CD1c-positive myeloid dendritic cell (primary cell): ENCODE results near the gene G6PD.
"Not testable (repeated sequence)": the region's sequence is repeated elsewhere in the genome, so short reads cannot be mapped to it uniquely, and the experiment has no call there.

Experiments
- DNase-seq: peaks from one replicate; pipeline ENCODE4 v3.0.0-alpha.2; 2016; ENCODE audit errors: extremely low spot score

Gene G6PD

DNA sequence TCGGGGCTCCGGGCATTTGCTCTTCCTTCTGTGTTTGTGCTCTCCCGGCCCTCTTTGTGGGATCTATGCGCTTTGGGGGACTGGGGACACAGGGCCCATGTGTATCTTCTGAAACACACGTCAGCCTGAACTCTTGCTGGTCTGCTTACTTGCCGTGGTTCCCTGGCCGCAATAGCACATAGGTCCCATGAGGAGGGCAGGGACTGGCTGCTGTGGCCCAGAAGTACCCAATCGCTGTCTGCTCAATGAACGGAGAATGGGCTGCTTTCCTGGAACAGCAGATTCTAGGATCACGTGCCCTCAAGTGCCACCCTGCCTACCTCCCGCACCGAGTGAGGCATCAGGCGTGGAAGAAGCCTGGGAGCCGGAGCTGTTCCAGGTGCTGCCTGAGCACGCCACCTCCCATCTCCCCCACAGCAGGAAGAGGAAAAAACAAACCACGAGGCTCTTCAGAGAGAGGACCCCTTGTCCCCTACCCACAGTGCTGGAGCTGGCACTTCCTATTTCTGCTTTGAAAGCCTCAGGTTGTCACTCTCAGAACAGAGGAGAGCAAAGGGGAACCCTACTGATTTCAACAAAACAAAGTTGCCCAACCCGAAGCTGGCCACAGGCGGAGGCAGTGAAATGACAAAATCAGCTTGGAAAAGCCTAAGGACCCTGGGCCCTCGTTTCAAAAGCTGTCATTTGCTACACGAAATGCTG lies 3.8 kb downstream of the G6PD start:
- DNase-seq = peak; percentile 88

DNA sequence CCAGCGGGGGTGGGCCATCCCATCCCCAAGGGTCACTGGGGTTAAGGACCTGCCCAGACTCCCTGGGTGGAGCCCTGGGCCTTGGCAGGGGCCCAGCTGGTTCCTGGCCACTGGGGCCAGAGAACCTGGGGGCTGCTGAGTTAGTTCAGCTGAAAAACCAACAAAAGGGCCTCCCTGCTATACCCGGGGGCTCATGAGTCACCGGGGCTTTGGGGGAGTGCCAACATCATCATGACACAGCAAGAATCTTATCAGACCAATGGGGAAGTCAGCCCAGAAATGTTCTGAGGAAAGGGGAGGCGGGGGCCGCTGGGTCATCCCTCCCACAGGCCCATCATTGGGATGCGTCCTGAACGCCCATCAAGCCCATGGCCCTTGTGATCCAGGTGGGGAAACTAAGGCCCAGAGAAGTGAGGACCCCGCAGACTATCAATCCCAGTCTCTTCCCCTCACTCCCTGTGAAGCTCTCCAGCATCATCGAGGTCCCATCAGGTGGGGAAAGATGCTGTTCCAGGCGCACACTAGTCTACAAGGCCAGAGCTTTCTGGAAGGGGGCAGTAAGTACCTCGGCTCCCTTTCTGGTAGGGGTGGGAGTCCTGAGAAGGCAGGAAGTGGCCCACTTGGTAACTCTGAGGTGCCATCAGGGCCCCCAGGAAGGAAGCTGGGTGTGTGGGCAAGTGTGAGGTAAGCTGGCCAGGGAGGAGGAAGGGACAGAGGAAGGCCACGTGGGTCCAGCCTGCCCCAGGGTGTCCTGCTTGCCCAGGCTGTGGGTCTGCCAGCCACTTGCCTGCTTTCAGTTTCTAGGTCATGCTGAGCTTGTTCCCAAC lies 4.5 kb downstream of the G6PD start:
- peak; percentile 80 for DNase-seq

DNA sequence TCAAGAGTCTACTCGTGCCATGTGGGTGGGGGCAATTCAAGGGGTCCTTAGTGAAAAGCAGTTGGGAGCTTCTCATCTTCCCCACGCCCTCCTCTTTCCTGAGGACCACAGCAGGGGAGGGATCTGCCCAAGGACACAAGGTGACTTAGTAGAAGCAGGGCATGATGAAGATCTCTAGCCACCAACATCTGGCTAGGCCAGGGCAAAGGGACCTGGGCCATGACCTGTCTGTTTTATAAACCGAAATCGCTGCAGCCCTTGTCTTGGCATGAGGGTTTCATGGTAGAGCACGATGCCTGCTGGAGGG lies 5.1 kb downstream of the G6PD start:
- no peak for DNase-seq

DNA sequence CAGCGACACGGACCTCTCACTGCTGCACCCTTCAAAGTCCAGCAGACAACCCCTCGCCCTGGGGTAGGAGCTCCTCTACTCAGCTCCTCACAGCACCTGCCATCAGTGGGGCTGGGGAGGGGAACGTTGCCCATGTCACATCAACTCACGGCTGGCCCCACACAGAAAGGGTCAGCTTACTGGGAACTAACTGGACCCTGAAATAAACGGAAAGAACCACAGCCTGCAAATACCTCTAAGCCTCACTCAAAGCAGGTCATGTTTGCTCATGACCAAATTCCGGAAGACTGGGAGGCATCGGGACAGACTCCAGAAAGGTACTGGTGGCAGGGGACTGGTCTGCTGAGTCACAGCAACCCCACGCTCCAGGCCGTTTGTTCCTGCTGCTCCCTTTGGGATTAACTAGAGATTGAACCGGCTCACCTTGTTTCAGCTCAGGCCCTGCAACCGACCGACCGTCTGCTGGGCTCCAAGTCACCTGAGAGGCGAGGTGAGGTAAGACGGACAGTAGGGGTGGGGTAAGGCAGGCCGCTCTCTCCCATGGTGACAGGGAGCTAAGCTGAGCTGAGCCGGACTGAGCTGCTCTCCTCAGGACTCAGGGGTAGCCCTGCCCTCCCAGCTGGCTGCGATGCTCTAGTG lies 5.6 kb downstream of the G6PD start:
- DNase-seq = no peak

DNA sequence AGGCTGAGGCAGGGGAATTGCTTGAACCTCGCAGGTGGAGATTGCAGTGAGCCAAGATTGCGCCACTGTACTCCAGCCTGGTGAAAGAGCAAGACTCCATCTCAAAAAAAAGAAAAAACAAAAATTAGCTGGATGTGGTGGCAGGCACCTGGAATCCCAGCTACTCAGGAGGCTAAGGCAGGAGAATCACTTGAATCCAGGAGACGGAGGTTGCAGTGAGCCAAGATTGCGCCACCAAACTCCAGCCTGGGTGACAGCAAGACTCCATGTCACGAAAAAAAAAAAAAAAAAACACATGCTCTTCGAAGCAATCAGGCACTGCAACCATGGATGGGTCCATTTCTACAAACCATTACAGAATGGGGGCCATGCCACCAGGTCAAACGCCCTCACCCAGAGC lies 6.3 kb downstream of the G6PD start:
- not testable (repeated sequence) for DNase-seq

DNA sequence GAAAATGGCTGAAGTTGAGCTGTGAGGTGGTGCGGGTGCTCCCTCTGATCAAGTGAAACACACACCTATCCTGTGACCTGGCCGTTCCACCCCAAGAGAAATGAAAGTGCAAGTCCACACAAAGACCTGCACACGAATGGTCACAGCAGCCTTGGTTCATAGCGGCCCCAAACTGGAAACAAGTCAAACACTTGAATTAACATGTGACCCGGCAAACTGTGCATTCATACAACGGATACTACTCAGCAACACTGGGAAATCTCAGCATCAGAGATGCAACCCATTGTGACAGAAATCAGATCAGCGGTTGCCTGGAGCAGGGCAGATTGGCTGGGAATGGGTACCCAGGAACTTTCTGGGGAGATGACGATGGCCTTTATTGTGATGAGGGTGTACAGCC lies 7.6 kb downstream of the G6PD start:
- DNase-seq = no peak

DNA sequence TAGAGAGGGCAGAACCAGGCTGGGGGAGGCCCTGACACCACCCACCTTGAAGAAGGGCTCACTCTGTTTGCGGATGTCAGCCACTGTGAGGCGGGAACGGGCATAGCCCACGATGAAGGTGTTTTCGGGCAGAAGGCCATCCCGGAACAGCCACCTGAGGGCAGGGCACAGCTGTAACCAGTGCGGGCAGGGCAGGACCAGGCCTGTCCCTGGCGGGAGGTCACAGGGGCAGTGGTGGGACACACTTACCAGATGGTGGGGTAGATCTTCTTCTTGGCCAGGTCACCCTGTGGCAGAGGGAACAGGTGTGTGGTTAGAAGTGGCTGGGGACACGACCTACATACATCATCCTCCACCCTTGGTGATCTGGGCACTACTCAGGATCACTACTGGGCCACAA lies 10.8 kb downstream of the G6PD start:
- DNase-seq = no peak

DNA sequence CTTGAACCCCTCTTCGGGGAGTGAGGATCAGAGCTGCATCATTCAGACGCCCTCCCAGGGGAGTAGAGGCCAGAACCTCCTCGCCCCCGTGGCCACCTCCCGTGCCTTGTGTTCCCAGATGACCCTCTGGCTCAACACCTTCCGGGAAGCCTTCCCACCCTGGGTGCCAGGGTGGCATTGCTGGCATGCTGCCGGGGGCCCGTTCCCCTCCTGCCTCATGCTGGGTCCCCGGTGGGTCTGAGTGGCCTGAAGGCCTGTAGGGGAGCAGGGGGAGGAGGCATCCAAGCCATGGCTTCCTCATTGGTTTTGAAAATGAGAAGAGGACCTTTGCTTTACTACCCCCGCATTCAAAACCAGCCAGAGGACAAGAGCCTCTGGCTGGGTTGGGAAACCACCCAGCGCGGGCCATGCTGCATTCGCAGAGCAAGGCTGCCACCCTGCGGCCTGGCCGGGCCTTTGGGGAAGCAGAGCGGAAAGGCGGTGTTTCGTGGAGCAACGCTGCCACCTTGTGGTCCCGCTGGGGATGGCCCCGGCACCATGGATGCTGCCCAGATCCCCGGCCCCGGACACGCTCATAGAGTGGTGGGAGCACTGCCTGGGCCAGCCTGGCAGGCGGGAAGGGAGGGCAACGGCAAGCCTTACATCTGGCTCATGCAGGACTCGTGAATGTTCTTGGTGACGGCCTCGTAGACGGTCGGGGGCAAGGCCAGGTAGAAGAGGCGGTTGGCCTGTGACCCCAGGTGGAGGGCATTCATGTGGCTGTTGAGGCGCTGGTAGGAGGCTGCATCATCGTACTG lies 11.9 kb downstream of the G6PD start:
- DNase-seq = peak; percentile 94

DNA sequence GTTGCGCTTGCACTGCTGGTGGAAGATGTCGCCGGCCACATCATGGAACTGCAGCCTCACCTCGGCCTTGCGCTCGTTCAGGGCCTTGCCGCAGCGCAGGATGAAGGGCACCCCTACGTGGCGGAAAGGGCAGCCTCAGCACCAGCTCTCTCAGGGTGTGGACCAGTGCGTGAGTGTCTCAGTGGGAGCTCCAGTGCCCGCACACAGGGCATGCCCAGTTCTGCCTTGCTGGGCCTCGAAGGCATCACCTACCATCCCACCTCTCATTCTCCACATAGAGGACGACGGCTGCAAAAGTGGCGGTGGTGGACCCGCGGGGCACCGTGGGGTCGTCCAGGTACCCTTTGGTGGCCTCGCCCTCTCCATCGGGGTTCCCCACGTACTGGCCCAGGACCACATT lies 14.0 kb downstream of the G6PD start:
- no peak for DNase-seq

DNA sequence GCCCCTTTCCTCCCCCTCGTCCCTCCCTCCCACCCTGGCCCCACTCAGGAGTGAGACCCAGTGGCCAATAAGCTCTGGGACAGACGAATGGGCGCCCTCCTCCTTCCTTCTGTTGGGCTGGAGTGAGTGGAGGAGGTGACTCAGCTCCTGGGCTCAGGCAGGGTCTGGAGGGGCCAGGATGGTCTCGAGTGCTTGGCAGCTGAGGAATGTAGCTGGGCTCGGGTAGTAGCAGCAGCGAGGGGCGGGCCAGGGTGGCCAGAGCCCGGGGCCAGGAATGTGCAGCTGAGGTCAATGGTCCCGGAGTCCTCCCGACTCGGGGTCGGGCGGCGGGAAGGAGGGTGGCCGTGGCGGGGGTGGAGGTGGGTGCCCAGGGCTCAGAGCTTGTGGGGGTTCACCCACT lies 15.0 kb downstream of the G6PD start:
- no peak for DNase-seq

DNA sequence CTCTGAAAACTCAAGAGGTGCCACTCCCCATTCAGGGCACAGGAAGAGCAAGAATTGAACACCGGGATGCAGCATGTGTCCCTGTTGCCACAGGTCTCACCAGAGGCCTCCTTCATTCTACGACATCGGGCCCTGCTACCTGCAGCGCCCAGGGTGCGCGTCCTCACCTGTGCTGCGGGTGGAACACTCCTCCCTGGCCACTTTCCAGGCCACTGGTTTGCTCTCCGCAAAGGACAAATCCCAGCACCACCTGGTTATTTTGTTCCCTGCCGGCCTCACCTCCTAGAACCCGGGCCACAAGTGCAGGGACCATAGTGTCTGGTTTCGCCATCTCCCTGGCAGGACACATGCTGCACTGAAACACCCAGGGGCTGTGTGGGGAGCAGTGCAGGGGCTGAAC lies 16.4 kb downstream of the G6PD start:
- DNase-seq = no peak

DNA sequence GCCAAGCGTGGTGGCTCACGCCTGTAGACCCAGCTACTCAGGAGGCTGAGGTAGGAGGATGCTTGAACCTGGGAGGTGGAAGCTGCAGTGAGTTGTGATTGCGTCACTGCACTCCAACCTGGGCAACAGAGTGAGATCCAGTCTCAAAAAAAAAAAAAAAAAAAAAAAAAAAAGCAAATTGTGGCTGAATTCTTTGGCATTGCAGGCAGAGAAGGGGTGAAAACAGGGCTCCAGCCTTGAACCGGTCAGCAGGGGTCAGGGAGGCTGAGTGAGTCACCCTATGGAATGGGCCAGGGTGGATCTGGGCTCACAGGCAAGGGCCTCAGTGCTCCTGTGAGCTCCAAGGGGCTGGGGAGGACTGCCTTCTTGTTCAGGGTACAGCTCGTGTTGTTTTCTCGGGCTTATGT lies 17.4 kb downstream of the G6PD start:
- no peak for DNase-seq

DNA sequence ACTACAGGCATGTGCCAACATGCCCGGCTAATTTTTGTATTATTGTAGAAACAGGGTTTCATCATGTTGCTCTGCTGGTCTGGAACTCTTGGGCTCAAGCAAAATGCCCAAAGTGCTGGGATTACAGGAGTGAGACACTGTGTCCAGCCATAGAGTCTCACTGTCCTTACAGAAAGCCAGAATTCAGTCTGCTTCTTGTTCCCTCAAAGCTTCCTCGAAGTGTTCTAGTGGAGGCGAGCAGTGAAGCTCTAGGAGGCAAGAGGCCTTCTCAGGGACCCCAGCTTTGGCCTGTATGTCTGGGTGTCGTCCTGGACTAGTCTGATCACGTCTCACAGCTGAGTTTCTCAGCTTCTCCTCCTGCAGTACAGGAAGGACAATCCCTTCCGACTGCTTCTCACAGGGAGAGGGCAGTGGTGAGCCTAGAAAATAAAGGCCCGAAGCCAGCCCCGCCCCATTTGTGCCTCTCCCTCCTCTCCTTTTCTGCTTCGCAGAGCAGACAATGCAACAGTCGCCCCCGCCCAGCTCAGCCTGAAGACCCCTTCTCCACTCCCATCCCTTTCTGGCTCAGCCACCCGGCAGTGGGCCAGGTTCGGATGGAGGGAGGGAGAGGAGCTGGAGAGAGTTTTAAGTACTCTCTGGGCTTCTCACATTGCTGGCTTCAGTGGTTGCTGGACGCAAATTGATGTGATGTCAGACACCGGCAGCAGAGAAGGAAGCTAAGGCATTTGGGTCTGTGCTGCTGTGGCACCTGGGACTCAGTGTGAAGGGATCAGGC lies 19.6 kb downstream of the G6PD start:
- DNase-seq = peak; percentile 57

DNA sequence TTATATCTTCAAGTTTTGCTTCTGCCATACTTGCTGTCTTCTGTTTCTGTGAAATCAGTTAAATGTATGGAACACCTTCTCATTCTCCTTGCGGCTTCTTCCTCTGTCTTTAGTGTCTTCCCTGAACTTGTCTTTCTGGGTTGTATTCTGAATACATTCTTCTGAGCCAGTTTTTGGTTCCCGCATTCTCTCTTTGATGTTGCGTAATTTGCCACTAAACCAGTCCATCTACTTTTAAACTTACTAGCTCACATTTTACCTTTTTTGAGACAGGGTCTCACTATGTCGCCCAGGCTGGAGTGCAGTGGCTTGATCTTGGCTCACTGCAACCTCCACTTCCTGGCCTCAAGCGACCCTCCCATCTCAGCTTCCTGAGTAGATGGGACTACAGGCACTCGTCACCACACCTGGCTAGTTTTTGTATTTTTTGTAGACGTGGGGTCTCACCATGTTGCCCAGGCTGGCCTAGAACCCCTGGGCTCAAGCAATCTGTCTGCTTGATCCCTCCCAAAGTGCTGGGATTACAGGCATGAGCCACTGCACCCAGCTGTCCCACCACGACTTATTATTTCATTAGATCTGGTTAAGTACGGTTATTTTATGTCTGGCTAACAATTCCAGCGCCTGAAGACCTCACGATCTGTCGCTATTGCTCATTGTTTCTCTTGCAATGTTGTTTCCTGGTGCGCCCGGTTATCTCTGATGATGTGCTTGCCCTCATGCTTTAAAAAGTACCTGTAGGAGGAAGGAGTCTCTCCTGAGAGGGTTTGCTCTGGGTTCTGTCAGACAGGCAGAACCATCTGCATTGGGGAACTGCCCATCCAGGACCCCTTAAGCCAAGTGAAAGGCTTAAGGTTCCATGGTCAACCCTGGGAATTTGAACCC lies 20.8 kb downstream of the G6PD start:
- DNase-seq = no peak

DNA sequence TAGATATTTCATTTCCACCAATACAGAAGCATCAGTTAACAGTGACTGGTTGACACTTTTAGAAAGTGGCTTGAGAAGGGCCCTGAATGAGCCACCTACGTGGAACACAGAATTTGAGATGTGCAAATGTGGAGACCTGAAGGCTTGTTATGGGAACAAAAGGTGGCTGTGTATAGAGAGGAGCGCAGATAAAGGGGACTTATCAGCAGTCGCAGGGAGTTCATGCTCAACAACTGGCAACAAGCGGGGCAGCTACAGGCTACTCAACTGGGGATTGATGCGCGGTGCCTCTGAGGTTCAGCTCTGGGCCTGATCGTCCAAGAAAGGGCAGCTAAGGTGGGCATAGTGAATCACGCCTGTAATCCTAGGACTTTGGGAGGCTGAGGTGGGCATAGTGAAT lies 27.3 kb downstream of the G6PD start:
- DNase-seq = no peak

DNA sequence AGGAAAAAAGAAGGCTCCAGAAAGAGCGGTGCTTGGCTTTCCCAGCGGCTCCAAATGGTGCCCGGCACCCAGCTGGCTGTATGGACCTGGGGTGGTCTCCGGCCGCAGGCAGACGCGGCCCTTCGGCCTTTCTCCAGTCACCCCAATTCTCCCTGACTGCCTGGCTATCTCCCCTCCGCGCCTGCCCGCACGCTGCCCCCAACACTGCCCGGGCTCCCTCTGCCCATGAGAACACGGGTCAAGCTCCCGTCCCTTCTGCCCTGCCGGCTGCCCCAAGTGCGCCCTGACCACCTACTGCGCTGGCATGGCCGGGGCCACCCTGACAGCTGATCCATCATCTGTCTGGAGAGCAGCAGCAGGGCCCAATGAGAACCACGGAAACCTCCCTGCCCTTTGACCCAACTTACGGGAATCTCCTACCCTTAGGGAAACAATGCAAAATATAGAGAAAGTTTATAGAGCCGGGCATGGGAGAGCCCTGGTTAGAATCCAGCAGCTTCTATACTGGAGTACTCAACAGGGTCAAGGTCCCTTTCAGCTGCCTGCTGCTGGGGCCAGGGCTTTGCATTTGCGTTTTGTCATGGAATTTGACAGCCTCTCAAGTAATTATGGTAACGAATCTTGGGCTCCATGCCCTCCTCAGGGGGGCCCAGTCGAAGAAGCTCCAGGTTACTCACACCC lies 29.4 kb downstream of the G6PD start:
- no peak for DNase-seq

DNA sequence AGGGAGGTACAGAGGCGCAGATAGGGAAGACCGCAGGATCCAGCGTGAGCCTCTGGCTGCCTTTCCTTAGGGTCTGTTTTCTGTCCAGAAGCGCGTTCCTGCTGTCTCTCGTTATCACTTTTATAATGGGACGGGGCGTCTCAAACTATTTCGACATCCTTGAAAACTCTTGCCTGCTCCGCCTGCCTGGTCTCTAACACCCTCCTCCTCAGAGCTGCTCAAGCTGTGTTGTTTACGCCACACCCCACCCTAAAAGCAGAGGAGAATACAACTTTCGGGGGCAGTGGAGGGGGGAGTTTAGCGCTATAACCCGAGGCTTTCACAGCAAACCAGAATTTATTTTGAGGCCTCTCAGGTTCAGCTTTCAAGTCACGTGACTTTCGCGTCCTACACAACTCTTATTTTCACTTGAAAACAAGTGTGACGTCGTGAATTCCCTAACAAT lies 30.0 kb downstream of the G6PD start:
- peak; percentile 16 for DNase-seq

DNA sequence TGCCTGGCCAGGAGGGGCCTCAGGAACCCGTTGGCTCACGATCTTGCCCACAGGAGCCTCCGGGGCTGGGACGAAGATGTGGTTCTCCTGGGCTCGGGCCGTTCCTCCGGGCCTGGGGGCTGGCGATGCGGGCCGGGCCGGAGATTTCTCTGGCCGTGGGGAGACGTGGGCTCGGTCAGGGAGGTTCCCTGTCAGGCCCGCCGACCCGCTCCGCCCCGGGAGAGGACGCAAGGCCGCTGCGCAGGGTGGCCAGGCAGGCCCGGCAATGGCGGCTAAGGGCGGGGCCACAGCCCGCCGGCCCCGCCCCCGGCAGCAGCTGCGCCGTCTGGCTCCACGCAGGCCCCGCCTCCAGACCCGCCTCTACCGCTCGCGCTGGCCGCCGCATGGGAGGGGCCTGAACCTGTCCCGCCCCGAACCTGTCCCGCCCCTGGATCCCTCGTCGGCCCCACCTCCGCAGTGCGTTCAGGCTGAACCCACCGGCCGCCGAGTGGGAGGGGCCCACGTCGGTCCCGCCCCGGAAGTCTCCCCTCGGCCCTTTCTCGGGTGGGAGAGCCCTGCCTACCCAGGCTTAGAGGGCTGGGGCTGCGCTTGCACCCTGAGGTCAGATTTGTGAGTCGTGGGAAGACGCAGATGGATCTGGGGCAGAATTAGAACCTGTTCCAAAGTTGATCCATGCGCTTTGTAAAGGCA lies 30.5 kb downstream of the G6PD start, which contains the start of gene FAM3A:
Gene FAM3A (minus strand): TSS at position 267 of the 690 bp plus-strand sequence. CDS start 460 bp downstream, outside the sequence.
- DNase-seq = peak; percentile 91
